Karpas-422 (cell line): ENCODE measurements around the gene MAPK4. TPM values are rescaled to one million over a fixed set of nuclear protein-coding genes. Genes with fewer than 3 reads are reported as not detected.
"Not testable (repeated sequence)": the region's sequence is repeated elsewhere in the genome, so short reads cannot be mapped to it uniquely, and the experiment has no call there.

Experiments used
- DNase-seq: peaks from one replicate; pipeline ENCODE4 v3.0.0-alpha.2; 2015
- H2AFZ ChIP-seq: fragments of 200-600 bp; sonication (generic); 2 replicates; pipeline ENCODE4 v1.6.1; 2014; ENCODE audit warnings: antibody characterized with exemption, low read length, mixed read lengths
- H3K27ac ChIP-seq: fragments of 200-600 bp; sonication (generic); 2 replicates; pipeline ENCODE4 v1.5.1; 2014; ENCODE audit warnings: mild to moderate bottlenecking, low read length, moderate library complexity
- H3K27me3 ChIP-seq: fragments of 200-600 bp; sonication (generic); 2 replicates; pipeline ENCODE4 v1.6.1; 2014; ENCODE audit warnings: low read length, mixed read lengths
- H3K36me3 ChIP-seq: fragments of 200-600 bp; sonication (generic); 2 replicates; pipeline ENCODE4 v1.6.1; 2014; ENCODE audit warnings: low read length, mixed read lengths; ENCODE audit not compliant: insufficient read depth
- H3K4me1 ChIP-seq: fragments of 200-600 bp; sonication (generic); 2 replicates; pipeline ENCODE4 v1.6.1; 2014; ENCODE audit warnings: mild to moderate bottlenecking, low read length, mixed read lengths
- H3K4me2 ChIP-seq: fragments of 200-600 bp; sonication (generic); 2 replicates; pipeline ENCODE4 v1.6.1; 2014; ENCODE audit warnings: low read length, low read depth, mild to moderate bottlenecking; ENCODE audit not compliant: poor library complexity, severe bottlenecking
- H3K4me3 ChIP-seq: fragments of 200-600 bp; sonication (generic); 2 replicates; pipeline ENCODE4 v1.5.1; 2014; ENCODE audit warnings: mild to moderate bottlenecking, antibody characterized with exemption, low read length, mixed read lengths
- H3K79me2 ChIP-seq: fragments of 200-600 bp; sonication (generic); 2 replicates; pipeline ENCODE4 v1.6.1; 2014; ENCODE audit warnings: mild to moderate bottlenecking, low read length, mixed read lengths
- H3K9ac ChIP-seq: fragments of 200-600 bp; sonication (generic); 2 replicates; pipeline ENCODE4 v1.6.0; 2014; ENCODE audit warnings: low read length
- H3K9me2 ChIP-seq: fragments of 200-600 bp; sonication (generic), shearing (Covaris generic); replicated peaks from 2 replicates; pipeline ENCODE4 v1.6.0; 2014; ENCODE audit warnings: mild to moderate bottlenecking, low read length, moderate library complexity; ENCODE audit not compliant: insufficient read depth
- H3K9me3 ChIP-seq: fragments of 300-700, 200-600 bp; sonication (generic); 2 replicates; pipeline ENCODE4 v1.6.1; 2014; ENCODE audit warnings: low read length, mixed read lengths
- H4K20me1 ChIP-seq: fragments of 200-600 bp; sonication (generic); 2 replicates; pipeline ENCODE4 v1.6.1; 2014; ENCODE audit warnings: mild to moderate bottlenecking, antibody characterized with exemption, low read length, low read depth; ENCODE audit not compliant: insufficient read depth
- total RNA-seq: library from RNA; depleted of rRNA; stranded (reverse); fragments of >200 nt; shearing (Covaris generic); gene quantifications from 2 replicates; pipeline ENCODE4 v1.2.3, GENCODE V29; 2014; ENCODE audit warnings: low replicate concordance

MAPK4 gene
- total RNA-seq, 1 experiment from 2014 or later: not detected

DNA sequence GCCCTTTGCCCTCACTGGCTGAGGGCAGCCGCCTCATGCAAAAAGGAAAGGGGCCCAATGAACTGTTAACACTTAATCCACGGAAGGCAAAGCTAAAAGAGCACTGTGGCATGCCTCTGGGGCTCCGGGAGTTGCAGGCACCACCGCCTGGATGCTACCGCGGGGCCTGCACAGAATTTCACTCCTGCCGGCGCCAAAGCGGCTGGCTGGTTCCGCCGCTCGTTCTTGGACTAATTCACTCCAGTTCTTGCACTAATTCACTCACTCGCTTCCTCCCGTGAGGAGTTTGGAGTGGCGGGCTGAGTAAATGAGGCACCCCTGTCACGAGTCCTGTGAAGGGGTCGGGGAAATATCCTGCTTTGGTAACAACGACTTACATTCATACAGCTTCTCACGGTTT, 14.0 kb upstream of the MAPK4 start:
- Histone ChIP-seq H3K9me3 (no peaks in the 10 kb centered on the region), H3K4me3 (no peak overlapping the region), H3K27ac (no peak overlapping the region), H3K36me3 (no peaks in the 10 kb centered on the region), H3K9ac (no peak overlapping the region), H3K4me2 (no peak overlapping the region), H3K4me1 (no peaks in the 10 kb centered on the region), H3K79me2 (no peaks in the 10 kb centered on the region), H3K27me3 (no peaks in the 10 kb centered on the region), H2AFZ (no peak overlapping the region), H4K20me1 (no peaks in the 10 kb centered on the region), H3K9me2 (no peaks in the 10 kb centered on the region)
- no peak for DNase-seq

DNA sequence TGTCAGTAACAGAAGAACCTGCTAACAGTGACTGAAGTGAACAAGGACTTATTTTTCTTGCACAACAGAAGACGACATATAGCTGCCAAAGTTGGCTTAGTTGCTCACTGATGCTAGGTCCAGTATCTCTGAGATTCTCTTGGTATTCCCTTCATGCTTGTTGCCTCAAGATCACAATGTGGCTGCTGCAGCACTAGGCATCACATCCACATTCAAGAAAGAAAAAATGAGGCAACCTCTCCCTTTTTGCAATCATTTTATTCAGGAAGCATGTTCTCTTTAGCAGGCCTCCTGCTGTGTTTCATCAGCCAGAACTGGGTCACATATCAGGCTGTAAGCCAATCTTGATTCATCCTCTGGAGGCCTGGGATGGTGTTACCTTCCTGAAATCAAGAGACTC, 11.7 kb upstream of the MAPK4 start:
- Histone ChIP-seq H3K9me2 (no peaks in the 10 kb centered on the region), H2AFZ (no peak overlapping the region), H3K27me3 (no peaks in the 10 kb centered on the region), H3K27ac (no peak overlapping the region), H3K4me3 (no peak overlapping the region), H3K36me3 (no peaks in the 10 kb centered on the region), H3K9ac (no peak overlapping the region), H3K4me1 (no peaks in the 10 kb centered on the region), H3K79me2 (no peaks in the 10 kb centered on the region), H4K20me1 (no peaks in the 10 kb centered on the region), H3K9me3 (no peaks in the 10 kb centered on the region), H3K4me2 (no peak overlapping the region)
- no peak for DNase-seq

DNA sequence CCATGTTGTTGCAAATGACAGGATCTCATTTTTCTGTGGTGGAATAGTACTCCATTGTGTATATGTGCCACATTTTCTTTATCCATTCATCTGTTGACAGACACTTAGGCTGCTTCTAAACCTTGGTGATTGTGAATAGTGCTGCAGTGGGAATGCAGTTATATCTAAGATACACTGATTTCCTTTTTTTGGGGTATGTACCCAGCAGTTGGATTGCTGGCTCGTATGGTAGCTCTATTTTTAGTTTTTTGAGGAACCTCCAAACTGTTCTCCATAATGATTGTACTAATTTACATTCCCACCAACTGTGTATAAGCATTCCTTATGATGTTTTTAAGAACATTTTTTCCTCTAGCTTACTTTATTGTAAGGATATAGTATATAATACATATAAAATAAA, 8.2 kb upstream of the MAPK4 start:
- H3K9ac ChIP-seq, H3K27me3 ChIP-seq, H3K9me2 ChIP-seq, H2AFZ ChIP-seq, H3K4me1 ChIP-seq, DNase-seq, H3K4me2 ChIP-seq, H3K27ac ChIP-seq, H3K36me3 ChIP-seq, H4K20me1 ChIP-seq, H3K79me2 ChIP-seq, H3K4me3 ChIP-seq, H3K9me3 ChIP-seq: not testable (repeated sequence)

DNA sequence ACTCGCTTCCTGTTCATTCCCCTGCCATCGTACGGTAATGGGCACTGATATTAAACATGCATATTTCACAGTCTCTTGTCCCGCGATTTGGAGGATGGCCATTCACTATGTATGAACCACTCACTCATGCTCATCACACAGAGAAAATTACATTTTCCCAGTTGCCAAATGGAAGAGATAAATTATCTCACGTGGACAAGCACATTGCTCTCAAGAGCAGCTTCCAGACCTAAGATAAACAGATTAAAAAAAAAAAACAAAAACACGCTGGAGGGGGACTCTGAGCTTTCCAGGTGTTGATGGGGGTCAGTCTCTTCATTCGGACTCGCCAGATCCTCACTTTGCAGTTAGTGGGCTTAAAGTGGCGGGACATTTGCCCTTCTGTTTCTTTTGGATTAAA, 1.7 kb upstream of the MAPK4 start:
- Histone ChIP-seq H3K27ac (no peak overlapping the region), H3K9ac (no peak overlapping the region), H2AFZ (no peak overlapping the region), H3K4me1 (no peaks in the 10 kb centered on the region), H3K4me2 (no peak overlapping the region), H3K9me2 (no peaks in the 10 kb centered on the region), H3K4me3 (no peak overlapping the region), H3K9me3 (no peaks in the 10 kb centered on the region), H4K20me1 (no peaks in the 10 kb centered on the region), H3K36me3 (no peaks in the 10 kb centered on the region), H3K79me2 (no peaks in the 10 kb centered on the region), H3K27me3 (no peaks in the 10 kb centered on the region)
- no peak for DNase-seq

DNA sequence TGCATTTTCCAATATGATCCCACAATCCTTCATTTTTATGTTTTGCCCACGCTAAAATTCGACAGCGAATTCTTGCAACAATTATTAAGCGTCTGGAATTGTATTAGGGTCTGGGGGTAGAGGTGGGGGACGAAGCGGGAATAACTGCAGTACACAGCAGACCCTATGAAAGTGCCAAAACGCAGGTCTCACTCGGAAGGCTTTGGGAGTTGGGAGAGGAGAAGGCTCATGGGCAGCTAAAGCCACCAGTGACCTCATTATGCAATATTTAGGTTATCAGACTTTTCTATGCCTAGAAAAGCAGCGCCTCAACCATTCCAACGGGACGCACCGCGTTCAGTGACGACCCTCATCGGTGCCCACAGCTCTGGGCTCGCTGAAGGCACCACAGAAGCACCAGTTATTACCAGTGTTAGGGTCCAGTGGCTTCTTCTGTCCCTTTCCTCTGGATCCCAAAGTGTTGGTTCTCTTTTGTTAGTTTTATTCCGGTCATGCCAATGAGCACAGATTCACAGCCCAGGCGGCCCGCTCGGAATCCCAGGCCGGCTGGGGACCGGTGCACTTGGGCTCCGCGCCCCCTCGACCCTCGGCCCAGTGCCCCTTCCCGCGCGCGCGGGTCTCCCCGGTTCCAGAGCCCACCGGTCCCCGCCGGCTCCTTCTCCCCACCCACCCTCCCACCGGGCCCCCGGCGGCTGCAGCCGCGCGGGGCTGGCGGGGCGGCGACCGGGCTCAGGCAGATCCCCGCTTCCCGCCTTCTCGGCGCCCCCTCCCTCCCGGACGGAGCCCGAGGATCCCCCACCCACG, 737 bp upstream of the MAPK4 start:
- DNase-seq: no peak
- Histone ChIP-seq H3K9ac (no peak overlapping the region), H3K27ac (no peak overlapping the region), H2AFZ (no peak overlapping the region), H3K4me3 (no peak overlapping the region), H4K20me1 (no peaks in the 10 kb centered on the region), H3K9me2 (no peaks in the 10 kb centered on the region), H3K4me1 (no peaks in the 10 kb centered on the region), H3K36me3 (no peaks in the 10 kb centered on the region), H3K27me3 (no peaks in the 10 kb centered on the region), H3K4me2 (no peak overlapping the region), H3K9me3 (no peaks in the 10 kb centered on the region), H3K79me2 (no peaks in the 10 kb centered on the region)

- Histone ChIP-seq H4K20me1 (no peaks in the 10 kb centered on the region), H3K9me3 (no peaks in the 10 kb centered on the region), H3K4me3 (no peak overlapping the region), H3K36me3 (no peaks in the 10 kb centered on the region), H3K9ac (no peak overlapping the region), H2AFZ (no peak overlapping the region), H3K27me3 (no peaks in the 10 kb centered on the region), H3K4me1 (no peaks in the 10 kb centered on the region), H3K79me2 (no peaks in the 10 kb centered on the region), H3K9me2 (no peaks in the 10 kb centered on the region), H3K4me2 (no peak overlapping the region), H3K27ac (no peak overlapping the region)
- DNase-seq: no peak
Measured at GRCh38 chr18:50560681-50561629, 1.1 kb downstream of the MAPK4 start.

- not testable (repeated sequence) for H3K27ac ChIP-seq, H4K20me1 ChIP-seq, H3K9ac ChIP-seq, H3K36me3 ChIP-seq, H2AFZ ChIP-seq, H3K9me2 ChIP-seq, H3K27me3 ChIP-seq, H3K9me3 ChIP-seq, H3K79me2 ChIP-seq, DNase-seq, H3K4me2 ChIP-seq, H3K4me3 ChIP-seq, H3K4me1 ChIP-seq
Measured at GRCh38 chr18:50562258-50562657, 2.4 kb downstream of the MAPK4 start.

- Histone ChIP-seq H3K4me2 (no peak overlapping the region), H2AFZ (0 out of 2 replicates have a peak overlapping the region, but pooled peaks have one; percentile 36), H3K36me3 (no peaks in the 10 kb centered on the region), H3K27me3 (no peaks in the 10 kb centered on the region), H3K27ac (no peak overlapping the region), H3K79me2 (no peaks in the 10 kb centered on the region), H3K9me3 (no peaks in the 10 kb centered on the region), H3K9me2 (no peaks in the 10 kb centered on the region), H3K9ac (no peak overlapping the region), H3K4me3 (no peak overlapping the region), H3K4me1 (no peaks in the 10 kb centered on the region), H4K20me1 (no peaks in the 10 kb centered on the region)
- DNase-seq: no peak
Measured at GRCh38 chr18:50562686-50563085, 2.8 kb downstream of the MAPK4 start.
